CD4-positive, alpha-beta T cell treated with Interleukin-4 for 1 hour (primary cell): Measurements from ENCODE around the gene NHLH2.

ENCODE experiments used
- DNase-seq, 2 donors: peaks; one replicate each; pipeline ENCODE4 v3.0.0-alpha.2; 2020 to 2022

Gene NHLH2

DNA sequence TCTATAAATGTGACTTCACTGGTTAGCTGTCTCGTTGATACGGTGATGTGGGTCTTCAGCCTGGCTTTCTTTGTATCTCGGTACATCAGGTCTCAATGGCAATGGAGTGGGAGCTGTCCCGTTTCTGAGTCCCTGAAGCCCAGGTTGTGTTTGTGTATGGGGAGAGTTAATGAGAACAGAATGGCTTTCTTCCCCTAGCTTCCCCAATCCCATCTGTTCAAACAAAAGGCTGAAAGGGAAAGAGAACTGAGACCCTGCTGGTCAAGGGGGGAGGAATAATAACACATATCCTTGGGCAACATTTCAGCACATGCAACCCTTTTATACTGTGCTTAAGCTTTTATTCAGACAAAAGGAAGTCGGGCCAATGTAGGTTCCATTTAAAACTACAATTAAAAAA, 44.0 kb downstream of the NHLH2 start:
- DNase-seq = no peak

DNA sequence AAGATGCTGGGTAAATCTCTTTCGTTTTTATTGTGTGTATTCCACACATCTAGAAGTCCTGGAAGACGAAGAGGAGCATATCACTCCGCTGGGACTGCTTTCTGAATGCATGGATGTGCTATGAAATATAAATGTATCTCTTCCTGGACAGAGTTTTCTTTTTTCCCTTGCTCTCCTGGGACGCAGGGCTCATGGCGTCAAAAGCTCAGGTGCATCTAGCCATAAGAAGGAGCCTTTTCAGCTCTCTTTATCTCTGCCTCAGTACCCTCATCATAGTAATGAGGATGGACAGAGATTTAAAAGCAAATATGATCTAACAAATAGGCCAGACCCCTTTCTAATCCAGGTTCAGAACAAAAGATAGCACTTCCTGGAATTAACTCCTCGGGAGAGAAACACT, 44.9 kb downstream of the NHLH2 start:
- no peak for DNase-seq

DNA sequence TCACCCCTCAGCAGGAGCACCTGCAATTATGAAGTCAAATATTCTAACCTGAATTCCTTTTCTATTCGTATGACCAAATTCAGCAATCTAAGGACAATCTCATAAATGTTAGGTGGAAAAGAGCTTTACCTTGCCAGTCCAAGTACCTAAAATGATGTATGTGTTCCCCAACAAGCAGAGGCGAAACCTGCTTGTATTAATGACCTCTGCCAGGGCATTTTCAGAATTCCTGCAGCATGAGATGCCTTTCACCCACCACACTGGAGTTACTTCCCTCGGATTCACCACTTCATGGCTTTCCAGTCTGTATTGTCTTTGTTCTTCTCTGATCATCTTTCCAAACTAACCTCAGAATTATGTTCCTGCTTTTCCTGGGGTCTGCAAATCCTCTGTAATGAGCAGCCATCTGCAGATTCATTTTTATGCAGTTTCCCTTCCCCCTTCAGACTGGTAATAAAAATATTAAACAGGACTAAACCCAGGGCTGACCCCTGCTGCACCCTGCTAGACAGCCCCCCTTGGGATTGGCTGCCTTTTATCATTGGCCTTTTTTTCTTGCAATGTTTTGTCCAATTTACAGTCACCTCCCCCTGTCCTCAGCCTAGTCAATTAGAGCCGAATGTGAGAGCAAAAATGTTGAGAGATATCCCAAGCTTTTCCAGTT, 45.8 kb downstream of the NHLH2 start:
- no peak for DNase-seq

DNA sequence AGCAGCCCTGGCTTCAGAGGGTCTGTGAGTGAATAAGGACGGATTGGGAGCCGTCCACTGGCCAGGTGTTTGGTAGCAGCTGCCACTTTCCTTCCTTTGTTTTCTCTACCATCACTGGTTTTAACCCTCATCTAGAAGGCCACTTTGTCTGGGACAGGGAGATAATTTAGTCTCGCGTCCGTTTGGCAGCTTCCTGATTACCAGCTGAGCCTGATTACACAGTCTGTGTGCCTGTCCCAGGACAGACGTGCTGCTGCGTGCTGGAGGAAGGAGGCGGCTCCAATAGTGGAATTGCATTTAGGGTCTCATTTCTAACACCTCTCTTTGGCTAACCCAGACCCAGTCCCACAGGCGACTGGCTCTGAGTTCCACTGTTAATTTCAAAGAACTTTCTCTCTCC, 47.8 kb downstream of the NHLH2 start:
- no peak for DNase-seq

DNA sequence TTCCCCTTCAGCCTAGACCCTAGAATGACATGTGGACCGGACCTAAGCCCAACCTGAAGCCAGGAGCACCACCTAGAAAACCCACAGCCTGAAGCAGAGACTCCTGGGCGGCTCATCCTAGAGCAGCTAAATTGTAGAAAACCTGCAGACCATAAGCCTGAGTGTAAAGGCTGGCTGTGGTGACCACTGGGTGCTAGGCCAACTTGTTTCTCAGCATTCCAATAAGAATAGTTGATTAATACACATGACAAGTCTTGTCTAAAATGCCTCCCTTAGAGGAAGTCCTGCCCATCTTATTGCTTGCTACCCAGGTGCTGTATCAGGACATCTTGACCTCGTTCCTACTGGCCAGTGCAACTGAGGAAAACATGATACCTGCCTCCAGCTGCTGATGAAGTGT, 49.1 kb downstream of the NHLH2 start:
- no peak for DNase-seq

DNA sequence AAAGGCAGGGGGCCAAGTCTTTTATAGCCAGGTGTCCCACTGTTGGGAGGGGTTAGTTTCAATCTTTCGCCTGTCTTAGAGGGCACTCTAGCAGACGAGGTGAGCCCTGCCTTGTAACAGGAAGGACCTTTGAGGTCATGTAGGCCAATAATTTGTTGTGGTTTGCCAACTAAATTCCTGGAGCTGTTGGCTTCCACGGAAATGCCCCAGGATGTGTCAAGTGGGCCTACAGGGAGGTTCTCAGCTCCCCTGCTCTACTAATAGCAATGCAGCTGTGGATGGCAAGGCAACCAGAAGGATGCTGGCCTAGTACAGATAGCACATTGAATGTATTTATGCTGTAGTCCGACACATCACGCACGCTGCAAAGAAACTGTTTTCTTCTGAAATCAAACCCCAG, 50.1 kb downstream of the NHLH2 start:
- DNase-seq = no peak

DNA sequence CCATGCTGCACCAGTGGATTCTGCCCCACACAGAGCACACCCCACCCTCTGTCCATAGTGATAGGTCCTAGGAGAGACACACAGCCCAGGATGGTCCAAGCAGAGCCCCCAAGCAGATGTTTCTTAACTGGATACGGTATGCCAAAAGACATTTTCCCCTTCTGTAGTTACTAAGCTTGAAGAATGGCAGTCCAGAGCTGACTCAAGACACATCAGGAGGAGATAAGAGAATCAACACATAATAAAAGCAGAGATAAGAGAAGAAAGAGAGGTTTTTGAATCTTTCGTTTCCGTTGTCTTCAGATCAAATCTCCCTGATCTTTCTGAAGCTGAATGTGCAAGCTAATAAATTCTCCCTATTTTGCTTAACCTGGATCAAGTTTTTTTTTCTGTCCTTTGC, 50.6 kb downstream of the NHLH2 start:
- no peak for DNase-seq
